ENCODE measurements around the gene AHI1.

GRCh38 chr6:135439549-135439948 is 58.0 kb downstream of the AHI1 start:
- TF ChIP-seq CTCF (conservative IDR thresholded peaks at IDR 0.05 in 1 of 2, IDR thresholded peaks at IDR 0.05 in 1 of 2; ENCODE audit: extremely low read depth in 1 of 2, insufficient read depth in 1 of 2, low read depth in 1 of 2, low read length in 2 of 2), result no peak
- TF ChIP-seq EZH2 (IDR thresholded peaks at IDR 0.05; ENCODE audit: borderline replicate concordance, low read length), result no peak

All from mammary epithelial cell (primary cell).